ENCODE measurements around the gene XXYLT1.

GRCh38 chr3:195198426-195199346, 72.3 kb downstream of the XXYLT1 start:
- TF ChIP-seq, protein P1, sequence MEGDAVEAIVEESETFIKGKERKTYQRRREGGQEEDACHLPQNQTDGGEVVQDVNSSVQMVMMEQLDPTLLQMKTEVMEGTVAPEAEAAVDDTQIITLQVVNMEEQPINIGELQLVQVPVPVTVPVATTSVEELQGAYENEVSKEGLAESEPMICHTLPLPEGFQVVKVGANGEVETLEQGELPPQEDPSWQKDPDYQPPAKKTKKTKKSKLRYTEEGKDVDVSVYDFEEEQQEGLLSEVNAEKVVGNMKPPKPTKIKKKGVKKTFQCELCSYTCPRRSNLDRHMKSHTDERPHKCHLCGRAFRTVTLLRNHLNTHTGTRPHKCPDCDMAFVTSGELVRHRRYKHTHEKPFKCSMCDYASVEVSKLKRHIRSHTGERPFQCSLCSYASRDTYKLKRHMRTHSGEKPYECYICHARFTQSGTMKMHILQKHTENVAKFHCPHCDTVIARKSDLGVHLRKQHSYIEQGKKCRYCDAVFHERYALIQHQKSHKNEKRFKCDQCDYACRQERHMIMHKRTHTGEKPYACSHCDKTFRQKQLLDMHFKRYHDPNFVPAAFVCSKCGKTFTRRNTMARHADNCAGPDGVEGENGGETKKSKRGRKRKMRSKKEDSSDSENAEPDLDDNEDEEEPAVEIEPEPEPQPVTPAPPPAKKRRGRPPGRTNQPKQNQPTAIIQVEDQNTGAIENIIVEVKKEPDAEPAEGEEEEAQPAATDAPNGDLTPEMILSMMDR (conservative IDR thresholded peaks at IDR 0.05; ENCODE audit: low read depth, low read length) = no peak
- TF ChIP-seq EZH2 (IDR thresholded peaks at IDR 0.05; ENCODE audit: borderline replicate concordance, low read depth, low read length, poor library complexity, severe bottlenecking) = no peak
